DMS114 treated with DMSO at 0.1 percent for 48 hours (cell line): ENCODE measurements around the gene SKAP1.
A peak's percentile ranks its signal among the peaks of the same experiment; 100 is the strongest.
"Not testable (repeated sequence)": the region's sequence is repeated elsewhere in the genome, so short reads cannot be mapped to it uniquely, and the experiment has no call there.

ENCODE experiments used
- DNase-seq: peaks from one replicate; lab custom pipeline; 2025; ENCODE audit not compliant: unreplicated experiment; lab: John Stamatoyannopoulos, UW

SKAP1 gene

GRCh38 chr17:48374650-48375230 is 55.3 kb downstream of the SKAP1 start:
- no peak for DNase-seq

DNA sequence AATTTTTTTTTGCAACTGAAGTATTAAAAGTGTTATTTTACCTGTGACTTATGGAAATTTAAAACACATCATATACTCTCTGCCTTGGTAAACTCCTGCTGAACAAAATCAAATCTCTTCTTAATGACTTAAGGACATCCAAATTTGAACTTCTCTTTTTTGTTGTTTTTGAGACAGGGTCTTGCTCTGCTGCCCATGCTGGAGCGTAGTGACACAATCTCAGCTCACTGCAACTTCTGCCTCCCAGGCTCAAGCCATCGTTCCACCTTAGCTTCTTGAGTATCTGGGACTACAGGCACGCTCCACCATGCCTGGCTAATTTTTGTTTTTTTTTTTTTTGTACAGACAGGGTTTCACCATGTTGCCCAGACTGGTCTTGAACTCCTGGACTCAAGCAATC is 56.1 kb downstream of the SKAP1 start:
- no peak for DNase-seq

DNA sequence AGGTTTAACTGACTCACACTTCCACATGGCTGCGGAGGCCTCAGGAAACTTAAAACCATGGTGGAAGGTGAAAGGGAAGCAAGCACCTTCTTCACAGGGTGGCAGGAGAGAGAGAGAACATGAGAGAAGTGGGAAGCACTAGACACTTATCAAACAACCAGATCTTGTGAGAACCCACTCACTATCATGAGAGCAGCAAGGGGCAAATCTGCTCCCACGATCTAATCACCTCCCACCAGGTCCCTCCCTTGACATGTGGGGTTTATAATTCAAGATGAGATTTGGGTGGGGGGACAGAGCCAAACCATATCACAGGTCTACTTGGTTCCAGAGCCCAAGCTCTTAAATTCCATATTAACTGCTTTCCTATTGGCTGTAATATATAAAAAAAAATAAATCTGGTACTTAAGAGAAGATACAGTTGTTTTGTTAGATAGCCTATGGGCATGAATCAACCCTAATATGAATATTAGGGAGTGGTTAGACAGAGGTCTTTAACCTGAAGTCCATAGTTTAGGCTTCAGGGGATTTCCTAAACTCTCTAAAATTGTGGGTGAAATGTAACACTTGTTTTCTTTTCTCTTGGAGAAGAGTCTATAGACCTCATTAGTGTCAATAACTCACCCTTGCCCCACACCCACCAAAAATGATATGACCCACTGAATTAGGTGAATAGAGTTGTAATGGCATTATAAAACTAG is 56.7 kb downstream of the SKAP1 start:
- no peak for DNase-seq

DNA sequence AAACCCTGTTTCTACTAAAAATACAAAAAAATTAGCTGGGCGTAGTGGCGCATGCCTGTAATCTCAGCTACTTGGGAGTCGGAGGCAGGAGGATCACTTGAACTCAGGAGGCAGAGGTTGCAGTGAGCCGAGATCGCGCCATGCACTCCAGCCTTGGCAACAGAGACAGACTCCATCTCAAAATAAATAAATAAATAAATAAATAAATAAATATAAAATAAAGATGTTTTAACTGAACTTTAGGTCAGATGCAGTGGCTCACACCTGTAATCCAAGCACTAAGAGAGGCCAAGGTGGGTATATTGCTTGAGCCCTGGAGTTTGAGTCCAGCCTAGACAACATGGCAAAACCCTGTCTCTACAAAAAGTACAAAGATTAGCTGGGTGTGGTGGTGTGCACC is 61.0 kb downstream of the SKAP1 start:
- not testable (repeated sequence) for DNase-seq

GRCh38 chr17:48368352-48368908 is 61.6 kb downstream of the SKAP1 start:
- no peak for DNase-seq

GRCh38 chr17:48363161-48363560 is 66.9 kb downstream of the SKAP1 start:
- DNase-seq, result no peak

DNA sequence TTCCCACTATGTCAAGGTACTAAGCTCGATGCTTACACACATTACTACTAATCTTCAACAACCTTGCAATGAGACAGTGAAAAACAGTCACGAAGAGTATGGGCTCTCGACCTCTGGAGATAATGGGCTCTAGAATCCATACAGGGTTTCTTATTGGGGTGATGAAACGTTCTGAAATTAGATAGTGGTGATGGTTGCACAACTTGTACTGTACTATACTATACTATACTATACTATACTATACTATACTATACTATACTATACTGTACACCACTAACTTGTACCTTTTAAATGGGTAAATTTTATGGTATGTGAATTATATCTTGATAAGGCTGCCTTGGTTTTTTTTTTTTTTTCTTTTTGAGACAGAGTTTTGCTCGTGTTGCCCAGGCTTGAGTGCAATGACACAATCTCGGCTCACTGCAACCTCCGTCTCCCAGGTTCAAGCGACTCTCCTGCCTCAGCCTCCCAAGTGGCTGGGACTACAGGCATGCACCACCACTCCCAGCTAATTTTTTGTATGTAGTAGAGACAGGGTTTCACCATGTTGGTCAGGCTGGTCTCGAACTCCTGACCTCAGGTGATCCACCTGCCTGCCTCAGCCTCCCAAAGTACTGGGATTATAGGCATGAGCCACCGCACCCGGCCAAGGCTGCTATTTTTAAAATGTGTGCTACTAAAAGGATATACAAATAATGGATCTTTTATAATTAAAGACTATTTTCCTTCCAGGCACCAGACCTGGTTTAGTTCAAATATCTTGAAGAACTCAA is 69.0 kb downstream of the SKAP1 start:
- not testable (repeated sequence) for DNase-seq

DNA sequence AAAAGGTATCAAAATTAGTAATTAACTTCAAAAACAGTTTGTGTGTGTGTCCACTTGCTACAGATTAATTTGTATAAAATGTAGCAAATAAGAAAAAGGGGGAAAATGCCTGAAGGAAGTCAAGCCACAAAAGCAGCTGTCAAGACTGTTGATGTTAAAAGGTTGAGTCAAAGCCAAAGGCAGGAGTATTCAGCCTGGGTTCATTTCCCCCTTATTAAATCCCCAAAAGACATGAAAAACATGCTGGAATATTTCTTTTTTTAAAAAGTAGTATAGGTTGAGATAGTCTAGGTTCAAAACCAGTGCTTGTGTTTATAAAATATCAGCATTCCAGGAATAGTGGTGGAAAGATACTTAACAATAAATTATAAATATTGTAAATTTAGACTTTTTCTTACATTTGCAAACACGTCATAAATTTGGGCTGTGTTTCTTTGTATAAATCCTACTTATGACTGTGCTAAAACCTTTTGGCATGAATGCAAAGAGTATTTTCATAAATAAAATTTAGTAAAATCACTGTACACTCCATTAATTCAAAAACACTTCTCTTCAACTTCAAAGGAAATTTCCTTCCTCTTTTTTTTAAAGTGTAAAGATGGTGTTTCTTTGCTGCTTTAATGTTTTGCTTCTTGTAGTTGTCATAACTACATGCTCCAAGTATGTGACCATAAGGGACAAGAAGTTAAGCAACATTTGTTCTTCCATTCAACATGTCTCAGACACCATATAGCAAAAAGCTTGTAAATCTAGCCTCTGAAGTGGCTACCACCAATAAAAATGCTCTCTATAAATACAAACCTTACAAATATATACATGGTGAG is 72.0 kb downstream of the SKAP1 start:
- no peak for DNase-seq

DNA sequence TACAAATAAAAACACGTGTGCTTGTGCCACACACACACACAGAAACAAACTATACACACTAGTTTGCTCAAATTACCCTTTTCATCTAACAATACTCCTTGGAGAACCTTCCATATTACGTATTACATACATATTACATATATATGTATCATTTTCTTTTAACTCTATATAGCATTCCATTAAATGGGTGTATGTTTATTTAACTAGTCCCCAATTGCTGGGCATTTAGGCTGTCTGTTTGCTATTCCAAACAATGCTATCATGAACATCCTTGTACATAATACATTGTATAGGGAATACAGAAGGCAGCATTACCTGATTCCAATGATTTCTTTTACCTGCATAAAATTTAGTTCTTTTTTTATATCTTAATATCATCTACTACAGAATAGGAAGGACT is 73.1 kb downstream of the SKAP1 start:
- DNase-seq, result no peak

DNA sequence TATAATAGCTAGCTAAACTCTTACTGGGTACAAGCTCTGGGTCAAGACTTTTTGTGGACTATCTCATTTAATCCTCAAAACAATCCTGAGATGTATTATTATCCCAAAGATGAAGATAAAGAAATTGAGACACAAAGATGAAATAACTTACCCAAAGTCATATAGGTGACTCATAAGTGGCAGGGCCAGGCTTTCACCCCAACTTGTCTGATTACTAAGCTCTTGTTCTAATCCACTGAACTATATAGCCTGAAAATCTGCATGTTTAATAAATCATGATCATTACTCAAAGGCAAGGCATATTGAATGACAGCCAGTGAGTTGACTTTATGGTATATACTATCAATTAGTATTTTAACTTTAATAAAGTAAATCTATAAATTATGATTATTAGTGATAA is 77.4 kb downstream of the SKAP1 start:
- DNase-seq, result no peak

DNA sequence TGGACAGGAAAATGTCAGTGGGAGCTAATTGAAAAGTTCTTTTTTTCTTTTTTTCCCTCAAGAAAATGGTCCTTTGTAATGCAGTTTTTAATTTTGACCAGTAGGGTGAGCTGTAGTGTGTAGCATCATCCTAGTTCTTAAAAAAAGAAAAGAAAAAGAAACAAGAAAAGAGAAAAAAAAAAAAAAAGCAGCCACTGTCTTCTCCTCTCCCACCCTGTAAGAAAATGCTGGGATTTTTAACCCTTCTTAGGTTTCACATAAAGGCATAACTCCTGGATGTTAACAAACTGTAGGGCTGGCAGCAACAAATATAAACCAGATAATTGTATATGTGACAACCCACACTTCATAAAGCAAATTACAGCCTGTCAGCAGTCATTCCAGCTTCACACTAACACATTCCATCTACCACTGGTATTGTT is 78.1 kb downstream of the SKAP1 start:
- peak; percentile 56 for DNase-seq

- no peak for DNase-seq
These were observed 81.7 kb downstream of the SKAP1 start for GRCh38 chr17:48348352-48348751.

DNA sequence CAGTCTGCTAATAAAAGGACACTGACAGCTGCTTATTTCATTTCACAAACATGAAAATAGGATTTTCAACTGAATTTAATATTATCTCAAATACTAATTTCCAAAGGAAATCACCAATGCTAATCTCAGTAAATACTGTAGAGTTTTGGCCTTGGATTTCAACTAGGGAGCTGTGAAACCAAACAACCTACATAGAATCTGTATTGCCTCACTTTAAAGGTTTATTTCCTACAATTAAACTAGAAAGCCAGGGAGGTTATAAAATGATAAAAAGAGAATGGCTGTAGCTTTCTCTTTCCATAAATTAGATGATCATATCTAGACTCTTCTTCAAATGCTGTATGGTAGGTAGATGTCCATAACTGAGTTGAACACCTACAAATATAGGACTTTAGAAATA is 82.8 kb downstream of the SKAP1 start:
- DNase-seq, result no peak

DNA sequence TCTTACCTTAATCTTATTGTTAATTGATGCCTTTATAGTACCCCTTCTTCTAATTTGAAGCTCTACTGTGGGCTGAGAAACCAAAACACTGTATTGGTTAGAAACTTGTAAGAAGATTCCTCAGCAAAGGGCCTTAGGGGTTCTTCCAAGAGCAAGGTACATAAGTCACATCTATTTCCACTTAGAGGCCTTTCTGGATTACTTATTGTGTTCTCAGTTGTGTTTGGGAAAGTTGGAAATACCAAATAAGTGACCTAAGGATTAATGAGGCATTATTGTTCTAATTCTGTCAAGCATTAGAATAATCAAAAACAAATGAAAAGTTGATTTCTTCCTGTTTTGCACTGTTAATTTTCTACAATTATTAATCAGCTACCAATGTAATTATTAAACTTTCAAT is 85.8 kb downstream of the SKAP1 start:
- DNase-seq, result no peak

DNA sequence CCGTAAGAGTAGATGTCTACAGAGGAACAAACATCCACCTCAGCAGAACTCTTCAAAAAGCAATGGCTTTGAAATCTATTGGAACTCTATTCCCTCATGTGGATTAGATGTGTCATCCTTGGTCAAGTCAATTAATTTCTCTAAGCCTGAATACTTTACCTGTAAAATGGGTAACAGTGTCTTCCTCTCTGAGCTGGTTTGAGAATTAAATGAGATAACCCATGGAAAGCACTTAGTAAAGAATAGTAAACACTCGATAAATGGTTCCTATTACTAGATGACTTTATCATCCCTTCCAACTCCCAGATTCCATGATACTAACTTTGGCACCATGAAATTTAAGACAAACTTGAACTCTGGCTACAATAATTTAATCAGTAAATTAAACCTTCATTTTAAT is 89.1 kb downstream of the SKAP1 start:
- no peak for DNase-seq

- no peak for DNase-seq
These were observed 91.3 kb downstream of the SKAP1 start for GRCh38 chr17:48338720-48339119.

DNA sequence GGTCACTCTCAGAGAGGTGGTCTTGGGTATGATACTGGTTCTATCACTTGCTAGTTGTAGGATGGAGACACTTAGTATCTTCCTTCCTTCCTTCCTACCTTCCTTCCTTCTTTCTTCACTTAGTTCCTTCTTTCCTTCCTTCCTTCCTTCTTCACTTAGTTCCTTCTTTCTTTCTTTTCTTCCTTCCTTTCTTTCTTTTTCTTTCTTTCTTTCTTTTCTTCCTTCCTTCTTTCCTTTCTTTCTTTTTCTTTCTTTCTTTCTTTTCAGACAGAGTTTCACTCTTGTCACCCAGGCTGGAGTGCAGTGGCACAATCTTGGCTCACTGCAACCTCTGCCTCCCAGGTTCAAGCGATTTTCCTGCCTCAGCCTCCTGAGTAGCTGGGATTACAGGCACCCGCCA is 92.1 kb downstream of the SKAP1 start:
- not testable (repeated sequence) for DNase-seq

DNA sequence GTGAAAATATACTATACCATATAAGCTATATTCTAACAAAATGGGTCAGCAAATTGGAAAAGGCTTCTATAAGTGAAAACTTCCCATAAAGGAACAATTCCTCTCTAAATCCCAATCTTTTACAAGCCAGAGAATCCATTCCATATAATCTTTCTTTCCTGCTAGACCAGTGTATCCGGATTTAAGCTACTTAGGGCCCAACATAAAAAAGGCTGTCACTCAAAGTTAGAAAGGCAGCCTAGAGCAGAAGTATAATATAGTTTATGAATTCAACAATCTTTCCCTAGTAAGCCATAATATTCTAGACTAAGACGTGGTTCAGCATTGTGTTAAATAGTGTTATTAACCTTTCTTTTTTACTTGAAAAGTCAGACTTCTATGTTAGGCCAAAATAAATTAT is 93.0 kb downstream of the SKAP1 start:
- DNase-seq, result no peak

DNA sequence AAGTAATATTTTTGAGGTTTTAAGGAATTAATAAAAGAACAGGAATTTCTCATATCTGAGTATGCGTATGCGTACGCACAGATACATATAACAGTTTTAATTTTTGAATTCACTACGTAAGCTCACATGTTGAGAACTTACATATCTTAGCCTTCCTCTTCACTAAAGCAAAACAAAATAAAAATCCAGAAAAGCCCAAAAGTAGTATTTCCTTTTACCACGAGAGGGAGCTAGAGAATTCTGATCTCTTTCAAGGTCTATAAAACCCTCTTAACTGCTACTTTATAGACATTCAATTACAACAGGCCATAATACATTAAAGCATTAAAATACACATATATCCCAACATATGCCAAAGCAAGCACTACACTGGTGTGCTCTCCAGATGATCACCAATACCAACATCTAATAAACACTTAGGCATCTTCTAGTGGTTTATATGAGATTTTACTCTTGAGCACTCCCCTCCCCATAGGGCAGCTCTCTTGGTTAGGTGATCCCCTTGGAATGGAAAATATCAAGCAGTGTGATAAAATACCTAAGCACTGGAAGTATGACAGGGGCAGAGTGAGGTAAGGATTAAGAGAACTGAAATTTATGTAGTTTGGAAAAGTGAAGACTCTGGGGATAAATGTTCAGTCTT is 94.0 kb downstream of the SKAP1 start:
- DNase-seq, result peak; percentile 66

DNA sequence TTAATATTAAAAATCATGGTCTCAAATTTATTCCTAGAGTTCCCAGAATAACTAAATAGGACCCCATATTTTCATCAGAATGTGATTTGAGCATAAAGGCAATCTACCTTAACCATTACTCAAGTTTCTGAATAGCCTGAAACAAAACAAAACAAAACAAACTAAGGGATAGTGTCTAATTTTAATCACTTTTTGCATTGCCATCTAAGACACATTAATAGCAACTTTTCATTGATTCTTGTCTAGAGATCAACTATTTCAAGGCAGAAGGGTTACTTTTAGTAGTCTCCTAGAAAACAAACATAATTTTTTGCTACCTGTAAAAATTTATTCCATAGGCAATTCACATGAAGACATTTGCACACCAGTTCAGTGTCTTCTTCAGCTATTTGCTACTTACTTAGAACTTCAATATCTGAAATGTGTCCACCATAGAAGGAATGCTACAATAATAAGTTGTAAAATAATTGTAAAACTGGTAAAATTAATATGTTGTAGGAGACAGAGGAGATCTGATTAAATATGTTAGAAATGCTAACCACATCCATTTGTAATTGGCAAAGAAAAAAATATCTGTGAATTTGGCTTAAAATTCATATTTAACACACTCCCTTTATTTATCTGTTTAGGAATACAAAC is 94.7 kb downstream of the SKAP1 start:
- DNase-seq, result no peak
